SK-N-SH (cell line): Measurements from ENCODE around the gene CLDN6. TPM values are rescaled to one million over a fixed set of nuclear protein-coding genes. Genes with fewer than 3 reads are reported as not detected.
A peak's percentile ranks its signal among the peaks of the same experiment; 100 is the strongest.

ENCODE experiments used
- CTCF ChIA-PET: fragments of 300-600, 350-600 bp; formaldehyde crosslinking; extraction: SDS; loops from one replicate; lab custom pipeline; 2021; lab: Yijun Ruan, JAX
- POLR2A ChIA-PET: fragments of 350-600 bp; sonication (Branson Sonifier 250); formaldehyde crosslinking; extraction: SDS; loops from one replicate; lab custom pipeline; 2020; ENCODE audit warnings: antibody characterized with exemption, inconsistent platforms; lab: Yijun Ruan, JAX
- DNase-seq: peaks from one replicate; pipeline ENCODE4 v3.0.0; 2012
- H2AFZ ChIP-seq: fragments of 200-600 bp; sonication (generic); 2 replicates; pipeline ENCODE4 v1.8.1; 2016; ENCODE audit warnings: antibody characterized with exemption, mild to moderate bottlenecking, low read depth
- H3F3A ChIP-seq: fragments of 200-600 bp; sonication (generic); replicated peaks from 2 replicates; pipeline ENCODE3; 2016; ENCODE audit warnings: antibody characterized with exemption, mild to moderate bottlenecking; ENCODE audit not compliant: insufficient read depth
- H3K27ac ChIP-seq, 2 experiments: fragments of 200-500 bp in 1 of 2; fragments of 200-600 bp in 1 of 2; sonication (Bioruptor generic) in 1 of 2; sonication (generic), shearing (Covaris generic) in 1 of 2; 2 replicates each; pipeline versions ENCODE4 v1.5.1 to v1.6.1; 2014 to 2016; ENCODE audit warnings: low read depth in 2 of 2, inconsistent platforms in 1 of 2, low read length in 1 of 2, mild to moderate bottlenecking in 1 of 2, mixed read lengths in 1 of 2
- H3K27me3 ChIP-seq: fragments of 200-600 bp; sonication (generic), shearing (Covaris generic); 2 replicates; pipeline ENCODE4 v1.6.1; 2016; ENCODE audit warnings: mixed run types; ENCODE audit not compliant: insufficient read depth
- H3K36me3 ChIP-seq, 2 experiments: fragments of 200-500 bp in 1 of 2; fragments of 200-600 bp in 1 of 2; sonication (Bioruptor generic) in 1 of 2; sonication (generic) in 1 of 2; replicated peaks in 1 of 2; 2 replicates each; pipeline versions ENCODE3 to v1.5.1; 2014 to 2016; ENCODE audit warnings: low read length in 1 of 2, mild to moderate bottlenecking in 1 of 2; ENCODE audit not compliant: insufficient read depth in 2 of 2, control insufficient read depth in 1 of 2
- H3K4me1 ChIP-seq, 2 experiments: fragments of 200-500 bp in 1 of 2; fragments of 200-600 bp in 1 of 2; sonication (Bioruptor generic) in 1 of 2; sonication (generic), shearing (Covaris generic) in 1 of 2; 2 replicates each; pipeline versions ENCODE4 v1.5.1 to v1.6.1; 2014 to 2016; ENCODE audit warnings: low read depth in 1 of 2, low read length in 1 of 2, mixed run types in 1 of 2; ENCODE audit not compliant: insufficient read depth in 2 of 2, control insufficient read depth in 1 of 2
- H3K4me2 ChIP-seq: fragments of 200-600 bp; sonication (generic), shearing (Covaris generic); 2 replicates; pipeline ENCODE4 v1.6.1; 2017; ENCODE audit warnings: mixed run types
- H3K4me3 ChIP-seq, 2 experiments: fragments of 200-500 bp in 1 of 2; fragments of 200-600 bp in 1 of 2; sonication (Bioruptor generic) in 1 of 2; sonication (generic), shearing (Covaris generic) in 1 of 2; 2 replicates each; pipeline versions ENCODE4 v1.5.1 to v1.8.1; 2014 to 2016; ENCODE audit warnings: low read depth in 2 of 2, inconsistent platforms in 1 of 2, low read length in 1 of 2, mild to moderate bottlenecking in 1 of 2, mixed read lengths in 1 of 2, moderate library complexity in 1 of 2
- H3K79me2 ChIP-seq: fragments of 200-600 bp; sonication (generic); 2 replicates; pipeline ENCODE4 v1.8.1; 2017; ENCODE audit warnings: mild to moderate bottlenecking; ENCODE audit not compliant: insufficient read depth
- H3K9ac ChIP-seq: fragments of 200-600 bp; sonication (generic); 2 replicates; pipeline ENCODE4 v1.6.1; 2017; ENCODE audit warnings: mixed run types
- H3K9me2 ChIP-seq: fragments of 200-600 bp; sonication (generic); 2 replicates; pipeline ENCODE4 v1.6.1; 2017; ENCODE audit warnings: mixed run types
- H3K9me3 ChIP-seq: fragments of 200-600 bp; sonication (generic); 2 replicates; pipeline ENCODE4 v1.6.1; 2017; ENCODE audit warnings: mixed run types, mild to moderate bottlenecking, moderate library complexity
- H4K20me1 ChIP-seq: fragments of 200-600 bp; sonication (generic); 2 replicates; pipeline ENCODE4 v1.6.1; 2017; ENCODE audit warnings: mild to moderate bottlenecking, mixed run types; ENCODE audit not compliant: insufficient read depth
- EP300 ChIP-seq, 2 experiments: IDR thresholded peaks; 2 replicates each; pipeline versions ENCODE4 v1.4.0 to v1.6.1; 2012; ENCODE audit warnings: borderline replicate concordance in 1 of 2, low read depth in 1 of 2, low read length in 1 of 2
- EZH2phosphoT487 ChIP-seq: fragments of 200-600 bp; sonication (generic); IDR thresholded peaks from 2 replicates; pipeline ENCODE4 v1.6.1; 2017; ENCODE audit warnings: low read depth, mixed run types, mild to moderate bottlenecking, antibody characterized with exemption, moderate library complexity, borderline replicate concordance
- FOXJ3 ChIP-seq: sonication (generic); formaldehyde crosslinking; IDR thresholded peaks from 2 replicates; pipeline ENCODE4 v1.5.1; 2020; ENCODE audit warnings: mild to moderate bottlenecking, missing genetic modification reagents
- MXI1 ChIP-seq: IDR thresholded peaks from 2 replicates; pipeline ENCODE4 v1.6.1; 2012; ENCODE audit warnings: mild to moderate bottlenecking, low read depth, low read length, improper control_type of control experiment
- NRF1 ChIP-seq: IDR thresholded peaks from 2 replicates; pipeline ENCODE4 v1.6.1; 2012; ENCODE audit warnings: low read depth, mild to moderate bottlenecking, low read length
- POLR2AphosphoS5 ChIP-seq: IDR thresholded peaks from 2 replicates; pipeline ENCODE4 v1.6.1; 2012; ENCODE audit warnings: low read depth, low read length
- RFX5 ChIP-seq: IDR thresholded peaks from 2 replicates; pipeline ENCODE4 v1.6.1; 2012; ENCODE audit warnings: mild to moderate bottlenecking, improper control_type of control experiment, low read length
- RXRA ChIP-seq: IDR thresholded peaks from 2 replicates; pipeline ENCODE4 v1.4.0; 2012; ENCODE audit warnings: low read depth, mild to moderate bottlenecking, borderline replicate concordance
- TCF12 ChIP-seq: IDR thresholded peaks from 2 replicates; pipeline ENCODE4 v1.4.0; 2012
- TEAD4 ChIP-seq: IDR thresholded peaks from 2 replicates; pipeline ENCODE4 v1.4.0; 2012; ENCODE audit warnings: mild to moderate bottlenecking, borderline replicate concordance; ENCODE audit not compliant: insufficient read depth
- WGBS: methylation state at CpG from one replicate; pipeline ENCODE4 v1.1.6; 2017; ENCODE audit warnings: low lambda C conversion rate; 5-methylcytosine and 5-hydroxymethylcytosine counted together
- polyA plus RNA-seq, 3 experiments: library from polyadenylated mRNA; depleted of rRNA; stranded (reverse); fragments of >200 nt; gene quantifications; 2 replicates each; pipeline ENCODE4 v1.2.3, GENCODE V29; 2012
- TF ChIP-seq, protein P1 (sequence below): IDR thresholded peaks from 2 replicates; pipeline ENCODE4 v1.4.0; 2012; ENCODE audit warnings: low read depth
- TF ChIP-seq, protein P2 (sequence below): fragments of 200-600 bp; sonication (generic); IDR thresholded peaks from 2 replicates; pipeline ENCODE4 v1.6.1; 2017; ENCODE audit warnings: antibody characterized with exemption, mild to moderate bottlenecking, moderate library complexity

The CLDN6 gene
- polyA plus RNA-seq, 1 of the 3 experiments (the other 2 are of a cell fraction): 0.20 TPM

DNA sequence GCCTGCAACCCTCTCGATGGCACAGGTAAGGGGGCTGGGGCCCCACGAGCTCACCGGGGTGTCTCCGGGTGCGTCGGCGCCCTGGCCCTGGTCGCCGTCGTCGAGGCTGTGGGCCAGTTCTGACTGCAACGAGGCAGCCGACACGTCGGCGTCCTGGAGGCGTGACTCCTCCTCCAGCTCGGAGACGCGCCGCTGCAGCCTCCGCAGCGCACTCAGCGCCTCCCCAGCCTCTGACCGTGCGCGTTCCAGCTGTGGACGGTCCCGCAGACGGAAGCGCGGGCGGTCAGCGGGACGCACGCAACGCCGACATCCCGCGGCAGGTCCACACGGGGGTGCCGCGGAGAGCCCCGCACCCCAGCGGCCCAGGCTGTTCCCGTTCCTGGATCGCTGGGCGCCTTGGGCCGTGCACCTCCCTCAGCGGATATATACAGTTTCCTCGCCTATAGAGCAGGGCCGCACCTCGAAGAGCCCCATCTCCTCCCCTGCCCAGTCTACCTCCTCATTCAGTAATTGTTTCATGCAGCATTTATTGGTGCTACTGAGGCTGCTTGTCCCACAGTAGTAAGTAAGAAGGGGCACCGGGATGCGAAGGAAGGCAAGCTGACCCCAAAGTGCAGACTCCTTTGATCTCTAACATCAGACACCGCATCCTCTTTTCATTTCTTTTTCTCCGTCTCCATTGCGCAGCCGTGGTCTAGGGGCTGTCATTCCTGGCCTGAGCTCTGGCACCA is 11.7 kb upstream of the CLDN6 start:
- DNase-seq: peak; percentile 67
- peaks cover 32% of the 10 kb centered on the region for H3F3A ChIP-seq
- CTCF ChIA-PET: interaction anchor here (0.5 to 9.8 kb wide), 15 partner anchors 10 to 1269 kb away, joined by 3 to 141 read pairs (median 18); partner anchors contain the start of genes CLDN6, HCFC1R1, IL32 and MMP25
- H3K4me2 ChIP-seq: no peak overlapping the region
- peaks cover 0 to 2% of the 10 kb centered on the region in 2 experiments; a peak in 1 of 4 replicates for H3K4me1 ChIP-seq
- peaks cover 31% of the 10 kb centered on the region for H3K27me3 ChIP-seq
- no peaks in the 10 kb centered on the region for H3K79me2 ChIP-seq
- TF ChIP-seq POLR2AphosphoS5 (no peak), FOXJ3 (CRISPR knock-in tag) (no peak), RFX5 (no peak)
- TF ChIP-seq, all 33 proteins: peak for 0
- WGBS: 29% methylated on average over 46 of the region's 59 CpGs
- H3K4me3 ChIP-seq: peak overlapping the region in 1 of 2 experiments; percentile 12; a peak in 1 of 4 replicates
- no peak overlapping the region for H3K9ac ChIP-seq
- H3K36me3 ChIP-seq: peaks cover 5 to 22% of the 10 kb centered on the region in 2 experiments
- no peaks in the 10 kb centered on the region for H3K9me3 ChIP-seq
- H4K20me1 ChIP-seq: peaks cover 12% of the 10 kb centered on the region
- no peaks in the 10 kb centered on the region for H3K9me2 ChIP-seq
- POLR2A ChIA-PET: interaction anchor here (1.0 kb wide), 1 partner anchor 12 kb away, joined by 5 read pairs; no protein-coding TSS in a partner anchor
- H2AFZ ChIP-seq: no peak overlapping the region
- no peak overlapping the region for H3K27ac ChIP-seq

DNA sequence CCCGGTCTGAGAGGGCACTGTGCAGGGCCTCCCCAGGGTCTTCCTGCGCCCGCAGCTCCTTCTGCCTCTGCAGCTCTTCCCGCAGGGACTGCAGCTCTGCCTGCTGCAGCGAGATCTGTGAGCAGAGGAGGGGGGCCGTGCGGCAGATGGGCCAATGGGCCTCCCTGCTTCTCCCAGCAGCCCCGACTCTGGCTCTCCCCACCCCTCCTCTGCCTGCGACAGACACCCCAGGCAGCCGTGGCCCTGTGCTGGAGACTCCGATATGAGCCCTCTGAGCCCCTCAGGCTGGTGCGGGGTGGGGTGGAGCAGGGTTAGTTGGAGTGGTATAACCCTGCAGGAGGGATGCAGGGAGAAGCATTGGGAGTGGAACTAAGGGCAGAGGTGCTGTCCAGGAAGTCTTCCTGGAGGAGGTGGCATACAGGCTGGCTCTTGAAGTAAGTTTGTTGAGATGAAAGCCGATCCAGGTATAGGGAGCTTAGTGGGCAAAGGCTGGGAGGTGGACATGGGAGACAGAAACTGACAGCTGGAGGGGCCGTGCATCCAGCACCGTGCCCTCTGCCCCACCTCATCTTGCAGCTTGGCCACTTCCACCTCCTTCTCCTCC is 10.8 kb upstream of the CLDN6 start:
- peaks cover 12% of the 10 kb centered on the region for H4K20me1 ChIP-seq
- H3K36me3 ChIP-seq: peaks cover 5 to 22% of the 10 kb centered on the region in 2 experiments
- H3K9ac ChIP-seq: no peak overlapping the region
- H3K27ac ChIP-seq: no peak overlapping the region
- H3K9me2 ChIP-seq: no peaks in the 10 kb centered on the region
- peaks cover 33% of the 10 kb centered on the region for H3F3A ChIP-seq
- H3K9me3 ChIP-seq: no peaks in the 10 kb centered on the region
- no peaks in the 10 kb centered on the region for H3K79me2 ChIP-seq
- no peak overlapping the region for H3K4me2 ChIP-seq
- CTCF ChIA-PET: interaction anchor here (0.5 to 9.8 kb wide), 28 partner anchors 9 to 689 kb away, joined by 3 to 141 read pairs (median 6); partner anchors contain the start of genes ABCA3, CLDN6, CLDN9 and HCFC1R1
- 52% methylated on average over 11 of the region's 15 CpGs for WGBS
- H2AFZ ChIP-seq: no peak overlapping the region
- no peak for DNase-seq
- POLR2A ChIA-PET: interaction anchor here (0.9 to 1.0 kb wide), 2 partner anchors 13 to 22 kb away, joined by 4 to 5 read pairs; no protein-coding TSS in a partner anchor
- H3K4me3 ChIP-seq: no peak overlapping the region; a peak in 1 of 4 replicates
- TF ChIP-seq, protein P1, sequence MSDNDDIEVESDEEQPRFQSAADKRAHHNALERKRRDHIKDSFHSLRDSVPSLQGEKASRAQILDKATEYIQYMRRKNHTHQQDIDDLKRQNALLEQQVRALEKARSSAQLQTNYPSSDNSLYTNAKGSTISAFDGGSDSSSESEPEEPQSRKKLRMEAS: no peak
- no peak for TF ChIP-seq FOXJ3 (CRISPR knock-in tag)
- no peak for TF ChIP-seq TEAD4
- TF ChIP-seq RXRA: no peak
- no peak for TF ChIP-seq EZH2phosphoT487
- TF ChIP-seq, protein P2, sequence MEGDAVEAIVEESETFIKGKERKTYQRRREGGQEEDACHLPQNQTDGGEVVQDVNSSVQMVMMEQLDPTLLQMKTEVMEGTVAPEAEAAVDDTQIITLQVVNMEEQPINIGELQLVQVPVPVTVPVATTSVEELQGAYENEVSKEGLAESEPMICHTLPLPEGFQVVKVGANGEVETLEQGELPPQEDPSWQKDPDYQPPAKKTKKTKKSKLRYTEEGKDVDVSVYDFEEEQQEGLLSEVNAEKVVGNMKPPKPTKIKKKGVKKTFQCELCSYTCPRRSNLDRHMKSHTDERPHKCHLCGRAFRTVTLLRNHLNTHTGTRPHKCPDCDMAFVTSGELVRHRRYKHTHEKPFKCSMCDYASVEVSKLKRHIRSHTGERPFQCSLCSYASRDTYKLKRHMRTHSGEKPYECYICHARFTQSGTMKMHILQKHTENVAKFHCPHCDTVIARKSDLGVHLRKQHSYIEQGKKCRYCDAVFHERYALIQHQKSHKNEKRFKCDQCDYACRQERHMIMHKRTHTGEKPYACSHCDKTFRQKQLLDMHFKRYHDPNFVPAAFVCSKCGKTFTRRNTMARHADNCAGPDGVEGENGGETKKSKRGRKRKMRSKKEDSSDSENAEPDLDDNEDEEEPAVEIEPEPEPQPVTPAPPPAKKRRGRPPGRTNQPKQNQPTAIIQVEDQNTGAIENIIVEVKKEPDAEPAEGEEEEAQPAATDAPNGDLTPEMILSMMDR: no peak
- TF ChIP-seq NRF1: no peak
- TF ChIP-seq MXI1: no peak
- TF ChIP-seq EP300 (IDR thresholded peaks at IDR 0.05; ENCODE audit: borderline replicate concordance in 1 of 2, low read depth in 1 of 2, low read length in 1 of 2): no peak
- TF ChIP-seq TCF12: no peak
- H3K4me1 ChIP-seq: peaks cover 0 to 2% of the 10 kb centered on the region in 2 experiments; a peak in 1 of 4 replicates
- peaks cover 22% of the 10 kb centered on the region; the same call in 1 of the 2 replicates for H3K27me3 ChIP-seq
